Vagina (tissue), 2 donors: ENCODE measurements around the gene SF3B2.

Experiments
- CTCF ChIP-seq, 3 experiments: fragments of 450-650 bp in 2 of 3; fragments of 200-600 bp in 1 of 3; sonication (generic) in 1 of 3; IDR thresholded peaks; one replicate each; pipeline ENCODE4 v1.5.1; 2017 to 2019; ENCODE audit warnings: antibody characterized with exemption in 3 of 3, mild to moderate bottlenecking in 2 of 3, moderate library complexity in 2 of 3
- POLR2A ChIP-seq, 2 donors: fragments of 450-650 bp; IDR thresholded peaks; one replicate each; pipeline ENCODE4 v1.6.1; 2017; ENCODE audit warnings: antibody characterized with exemption in 2 of 2, mild to moderate bottlenecking in 2 of 2, moderate library complexity in 2 of 2

DNA sequence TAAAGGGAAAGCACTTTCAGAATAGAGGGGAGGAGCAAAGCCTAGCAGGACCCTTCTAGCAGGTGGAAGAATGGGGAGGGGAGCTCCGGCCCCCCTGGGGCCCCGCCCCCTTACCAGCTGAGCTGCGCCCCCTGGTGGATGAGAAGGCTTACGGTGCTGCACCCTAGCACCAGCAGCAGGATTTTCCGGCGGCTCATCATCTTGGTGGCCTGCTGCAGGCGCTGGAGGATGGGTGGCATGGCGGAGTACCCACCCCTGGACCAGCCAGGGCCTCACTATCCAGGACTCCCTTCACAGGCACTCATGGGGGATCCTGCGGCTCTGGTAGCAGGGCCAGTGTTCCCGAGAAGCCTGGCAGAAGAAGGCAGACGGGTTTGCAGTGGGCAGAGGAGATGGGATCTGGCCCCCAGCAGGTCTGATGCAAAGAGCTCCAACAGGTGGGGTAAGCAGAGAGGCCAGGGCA is 7.0 kb upstream of the SF3B2 start:
- peak; percentile 51 to 76 (median 60) for TF ChIP-seq CTCF (IDR thresholded peaks at IDR 0.05)
- no peak for TF ChIP-seq POLR2A (IDR thresholded peaks at IDR 0.05)
